ENCODE measurements around the gene PRRT2. TPM values are rescaled to one million over a fixed set of nuclear protein-coding genes. Genes with fewer than 3 reads are reported as not detected.

The PRRT2 gene
- total and polyA plus RNA-seq, 2 donors (not counting 3 experiments of a cell fraction or from before 2014, with no cell fraction given) = 3.3 TPM

- peaks cover 14% of the 10 kb centered on the region for H3K79me2 ChIP-seq (ENCODE audit: control insufficient read depth, insufficient read depth, low read length)
- POLR2A ChIA-PET = no interaction called here
- no peaks in the 10 kb centered on the region for H3K9me3 ChIP-seq (replicated peaks; ENCODE audit: control insufficient read depth, insufficient read depth, low read length)
- intact Hi-C loops (cut with micrococcal nuclease) (no loop called here), dilution Hi-C loops (cut with MboI; ENCODE audit: extremely low pct_ligation_motif_present, low sequenced_read_pairs) (no loop called here)
- H3K4me1 ChIP-seq (ENCODE audit: control insufficient read depth, extremely low read depth, insufficient read depth, low read length) = peaks cover 7% of the 10 kb centered on the region
- FAIRE-seq (no peak), DNase-seq (ENCODE audit: low read depth, low spot score) (no peak)
- H3K4me3 ChIP-seq (replicated peaks in 1 of 3; ENCODE audit: insufficient read depth in 1 of 3, low read depth in 1 of 3, low read length in 3 of 3) = no peak overlapping the region
- H3K4me2 ChIP-seq (ENCODE audit: insufficient read depth, low read length) = no peak overlapping the region
- CTCF ChIA-PET = interaction anchor here (0.7 to 1.1 kb wide), 2 partner anchors 16 to 142 kb away, joined by 4 to 5 read pairs; no protein-coding TSS in a partner anchor
- H2AFZ ChIP-seq (ENCODE audit: low read depth, low read length) = no peak overlapping the region
- no peak overlapping the region for H3K27ac ChIP-seq (ENCODE audit: insufficient read depth, low read depth, low read length)
- no TSS peak for BruUV-seq (replicated peaks)
- H3K9ac ChIP-seq (replicated peaks; ENCODE audit: extremely low read depth, insufficient read depth, low read length) = no peak overlapping the region
- TF ChIP-seq CTCF (IDR thresholded peaks at IDR 0.05; ENCODE audit: extremely low read depth in 1 of 2, insufficient read depth in 1 of 2, low read depth in 1 of 2, low read length in 2 of 2) (no peak), MYC (IDR thresholded peaks at IDR 0.05; ENCODE audit: low read depth, low read length) (no peak), JUN (IDR thresholded peaks at IDR 0.05; ENCODE audit: borderline replicate concordance, insufficient read depth, insufficient read length, low read depth) (no peak), FOS (IDR thresholded peaks at IDR 0.05; ENCODE audit: borderline replicate concordance, insufficient read depth, low read length) (no peak), POLR2AphosphoS5 (IDR thresholded peaks at IDR 0.05; ENCODE audit: insufficient read depth, low read depth, low read length) (no peak), POLR2A (IDR thresholded peaks at IDR 0.05; ENCODE audit: low read depth, low read length) (no peak)
- H4K20me1 ChIP-seq (replicated peaks; ENCODE audit: control insufficient read depth, extremely low read depth, insufficient read depth, low read length) = no peaks in the 10 kb centered on the region
- no peaks in the 10 kb centered on the region for H3K9me1 ChIP-seq (replicated peaks; ENCODE audit: control insufficient read depth, extremely low read depth, insufficient read depth, low read length)
- H3K27me3 ChIP-seq (ENCODE audit: control insufficient read depth in 2 of 2, insufficient read depth in 2 of 2, low read length in 2 of 2) = no peaks in the 10 kb centered on the region
- peaks cover 0 to 14% of the 10 kb centered on the region in 2 experiments for H3K36me3 ChIP-seq (ENCODE audit: control insufficient read depth in 2 of 2, extremely low read depth in 1 of 2, insufficient read depth in 2 of 2, low read length in 2 of 2)
Observed at GRCh38 chr16:29864205-29864604, 52.2 kb downstream of the PRRT2 start.

Small RNAs within 50 kb of the gene (small RNA-seq; reads per million reads assigned to genes)
- gene AC009133.6 (ENCODE audit: insufficient read depth, insufficient read length, low read depth, low replicate concordance) = not detected
- not detected for gene AC120114.4 (ENCODE audit: insufficient read depth, insufficient read length, low read depth, low replicate concordance)

Other genes starting within 250 kb of the PRRT2 start
- gene SPN, start 148.9 kb upstream of the PRRT2 start, total RNA-seq = not detected in 2 replicates
- not detected in 2 replicates for gene SPN, start 148.9 kb upstream of the PRRT2 start, polyA plus RNA-seq
- 0.28 and 0.44 TPM in 2 replicates for gene QPRT, start 133.0 kb upstream of the PRRT2 start, total RNA-seq
- gene QPRT, start 133.0 kb upstream of the PRRT2 start, polyA plus RNA-seq = 0.40 and 0.41 TPM in 2 replicates
- not detected in 2 replicates for gene C16orf54, start 66.2 kb upstream of the PRRT2 start, total RNA-seq
- gene C16orf54, start 66.2 kb upstream of the PRRT2 start, polyA plus RNA-seq = not detected in 2 replicates
- not detected in 2 replicates for gene ZG16, start 33.9 kb upstream of the PRRT2 start, total RNA-seq
- not detected in 2 replicates for gene ZG16, start 33.9 kb upstream of the PRRT2 start, polyA plus RNA-seq
- gene KIF22, start 21.4 kb upstream of the PRRT2 start, total RNA-seq = 82.3 and 90.0 TPM in 2 replicates
- gene KIF22, start 21.4 kb upstream of the PRRT2 start, polyA plus RNA-seq = 67.3 and 67.9 TPM in 2 replicates
- gene MAZ, start 5.7 kb upstream of the PRRT2 start, total RNA-seq = 311 TPM in 2 replicates
- 165 and 212 TPM in 2 replicates for gene MAZ, start 5.7 kb upstream of the PRRT2 start, polyA plus RNA-seq
- 24.2 and 26.3 TPM in 2 replicates for gene PAGR1, start 4.0 kb downstream of the PRRT2 start, total RNA-seq
- 13.0 and 15.9 TPM in 2 replicates for gene PAGR1, start 4.0 kb downstream of the PRRT2 start, polyA plus RNA-seq
- 116 and 118 TPM in 2 replicates for gene MVP, start 8.3 kb downstream of the PRRT2 start, total RNA-seq
- gene MVP, start 8.3 kb downstream of the PRRT2 start, polyA plus RNA-seq = 47.0 and 49.8 TPM in 2 replicates
- 67.3 and 68.7 TPM in 2 replicates for gene CDIPT, start 51.0 kb downstream of the PRRT2 start, total RNA-seq
- gene CDIPT, start 51.0 kb downstream of the PRRT2 start, polyA plus RNA-seq = 161 and 179 TPM in 2 replicates
- 2.4 and 2.5 TPM in 2 replicates for gene SEZ6L2, start 87.4 kb downstream of the PRRT2 start, total RNA-seq
- 4.5 and 5.6 TPM in 2 replicates for gene SEZ6L2, start 87.4 kb downstream of the PRRT2 start, polyA plus RNA-seq
- gene ASPHD1, start 88.3 kb downstream of the PRRT2 start, total RNA-seq = 0.88 and 1.2 TPM in 2 replicates
- 0.90 and 1.1 TPM in 2 replicates for gene ASPHD1, start 88.3 kb downstream of the PRRT2 start, polyA plus RNA-seq
- gene KCTD13, start 114.0 kb downstream of the PRRT2 start, total RNA-seq = 21.0 and 24.2 TPM in 2 replicates
- 22.6 and 25.0 TPM in 2 replicates for gene KCTD13, start 114.0 kb downstream of the PRRT2 start, polyA plus RNA-seq
- 99.4 and 110 TPM in 2 replicates for gene TMEM219, start 149.9 kb downstream of the PRRT2 start, total RNA-seq
- 182 and 201 TPM in 2 replicates for gene TMEM219, start 149.9 kb downstream of the PRRT2 start, polyA plus RNA-seq
- gene TAOK2, start 161.7 kb downstream of the PRRT2 start, total RNA-seq = 112 and 114 TPM in 2 replicates
- gene TAOK2, start 161.7 kb downstream of the PRRT2 start, polyA plus RNA-seq = 52.8 and 57.5 TPM in 2 replicates
- 8.6 and 8.7 TPM in 2 replicates for gene HIRIP3, start 183.4 kb downstream of the PRRT2 start, total RNA-seq
- 6.7 and 7.2 TPM in 2 replicates for gene HIRIP3, start 183.4 kb downstream of the PRRT2 start, polyA plus RNA-seq
- gene INO80E, start 184.0 kb downstream of the PRRT2 start, total RNA-seq = 76.4 and 84.1 TPM in 2 replicates
- gene INO80E, start 184.0 kb downstream of the PRRT2 start, polyA plus RNA-seq = 41.7 and 42.7 TPM in 2 replicates
- gene DOC2A, start 198.8 kb downstream of the PRRT2 start, total RNA-seq = 0.58 and 0.60 TPM in 2 replicates
- gene DOC2A, start 198.8 kb downstream of the PRRT2 start, polyA plus RNA-seq = 0.63 and 1.1 TPM in 2 replicates
- not detected in 2 replicates for gene C16orf92, start 211.0 kb downstream of the PRRT2 start, total RNA-seq
- gene C16orf92, start 211.0 kb downstream of the PRRT2 start, polyA plus RNA-seq = not detected in 2 replicates
- 0.86 and 0.99 TPM in 2 replicates for gene TLCD3B, start 219.1 kb downstream of the PRRT2 start, total RNA-seq
- gene TLCD3B, start 219.1 kb downstream of the PRRT2 start, polyA plus RNA-seq = 0.37 and 0.59 TPM in 2 replicates

All from endothelial cell of umbilical vein (primary cell).